HG02870 (cell line): ENCODE data around the gene CSH1.
A peak's percentile ranks its signal among the peaks of the same experiment; 100 is the strongest.
"Not testable (repeated sequence)": the region's sequence is repeated elsewhere in the genome, so short reads cannot be mapped to it uniquely, and the experiment has no call there.

Experiments
- ATAC-seq: cut with Tn5 transposase; IDR thresholded peaks from one replicate; pipeline ENCODE4 v1.9.1; 2021; ENCODE audit warnings: mild to moderate bottlenecking, moderate library complexity; ENCODE audit not compliant: unreplicated experiment

CSH1 gene

DNA sequence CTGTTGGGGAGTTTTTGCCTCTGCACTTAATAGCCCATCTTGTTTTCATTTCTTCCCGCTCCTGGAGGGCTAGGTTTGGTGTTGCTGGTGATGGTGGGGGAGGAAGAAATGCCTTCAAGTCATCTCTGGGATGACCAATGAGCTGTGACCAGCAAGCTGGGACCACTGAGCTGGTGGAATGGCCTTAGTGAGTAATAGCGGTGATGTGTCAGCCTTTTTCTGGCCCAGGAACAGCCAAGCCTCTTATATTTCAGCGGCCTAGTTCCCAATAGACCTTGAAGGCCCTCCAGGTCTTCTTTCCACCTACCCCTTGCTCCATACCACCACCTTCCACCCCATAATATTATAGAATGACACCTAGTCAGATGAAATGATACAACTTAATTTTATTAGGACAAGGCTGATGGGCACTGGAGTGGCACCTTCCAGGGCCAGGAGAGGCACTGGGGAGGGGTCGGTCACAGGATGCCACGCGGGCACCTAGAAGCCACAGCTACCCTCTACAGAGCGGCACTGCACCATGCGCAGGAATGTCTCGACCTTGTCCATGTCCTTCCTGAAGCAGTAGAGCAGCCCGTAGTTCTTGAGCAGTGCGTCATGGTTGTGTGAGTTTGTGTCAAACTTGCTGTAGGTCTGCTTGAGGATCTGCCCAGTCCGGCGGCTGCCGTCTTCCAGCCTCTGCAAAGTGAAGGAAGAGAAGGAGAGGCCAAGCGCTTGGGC, 24.6 kb downstream of the CSH1 start:
- not testable (repeated sequence) for ATAC-seq

DNA sequence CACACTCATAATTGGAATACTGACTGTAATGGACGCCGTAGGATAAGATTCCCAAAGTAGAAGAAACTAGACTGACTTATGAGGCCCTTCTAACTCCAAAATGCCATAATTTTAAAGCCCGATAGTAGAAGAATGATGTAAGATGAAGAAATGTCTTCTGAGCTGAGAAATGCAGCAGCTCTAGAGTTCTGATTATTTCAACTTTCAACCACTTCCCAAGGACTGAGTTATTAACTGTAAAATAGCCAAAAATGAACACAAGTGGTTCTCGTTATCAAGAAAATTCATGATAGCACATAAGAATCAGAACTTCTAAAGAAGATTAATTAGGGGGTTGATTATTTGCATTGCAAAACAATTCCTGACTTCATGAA, 26.1 kb downstream of the CSH1 start:
- ATAC-seq: not testable (repeated sequence)

DNA sequence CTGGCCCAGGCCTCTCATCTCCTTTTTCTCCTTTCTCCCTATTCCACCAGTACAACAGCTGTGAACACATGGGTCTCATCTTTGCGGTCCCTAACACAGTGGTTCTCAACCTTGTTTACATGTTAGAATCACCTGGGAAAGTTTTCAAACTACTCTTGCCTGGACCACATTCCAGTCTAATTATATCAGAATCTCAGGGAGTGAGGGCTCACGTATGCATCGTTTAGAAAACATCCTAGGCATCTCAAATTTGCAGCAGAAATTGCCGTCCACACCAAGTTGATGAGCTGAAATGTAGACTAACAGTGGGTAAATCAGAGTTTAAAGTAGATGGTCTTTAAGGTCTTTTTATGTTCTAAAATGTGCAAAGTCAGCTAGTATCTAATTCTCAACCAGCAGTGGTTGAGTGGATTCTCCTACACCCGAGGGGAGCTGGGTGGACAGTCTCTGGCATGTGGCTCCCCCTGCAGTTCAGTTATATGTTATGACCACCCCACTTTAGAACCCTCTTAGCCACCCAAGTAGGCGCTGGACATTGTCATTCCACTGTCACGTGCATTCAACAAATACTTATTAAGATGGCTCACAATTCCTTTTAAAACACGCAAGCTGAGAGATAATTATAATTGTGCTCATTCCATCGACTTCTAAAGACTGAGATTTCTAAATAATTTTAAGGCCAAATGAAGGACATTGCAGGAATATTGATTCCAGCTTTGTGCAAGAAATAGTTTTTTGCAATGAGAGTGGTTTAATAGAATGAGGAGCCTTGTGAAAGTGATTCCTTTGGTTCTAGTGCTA, 26.7 kb downstream of the CSH1 start:
- not testable (repeated sequence) for ATAC-seq

DNA sequence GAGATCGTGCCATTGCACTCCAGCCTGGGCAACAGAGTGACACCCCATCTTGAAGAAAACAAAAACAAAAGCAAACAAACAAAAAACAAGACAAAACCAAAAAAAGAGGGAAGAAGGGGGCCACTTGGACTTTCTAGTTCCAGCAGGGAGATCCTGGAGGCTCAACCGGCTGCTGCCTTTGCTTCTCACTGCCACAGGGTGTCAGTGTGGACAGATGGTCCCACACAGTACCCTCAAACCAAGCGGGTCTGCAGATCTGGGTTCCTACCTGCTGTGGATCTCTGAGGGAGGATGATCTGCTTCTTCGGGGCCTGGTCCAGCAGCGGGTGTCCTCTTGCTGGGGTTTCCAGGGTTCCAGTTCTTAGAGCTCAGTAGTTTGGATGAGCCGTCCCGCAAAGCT, 29.7 kb downstream of the CSH1 start:
- ATAC-seq: not testable (repeated sequence)

DNA sequence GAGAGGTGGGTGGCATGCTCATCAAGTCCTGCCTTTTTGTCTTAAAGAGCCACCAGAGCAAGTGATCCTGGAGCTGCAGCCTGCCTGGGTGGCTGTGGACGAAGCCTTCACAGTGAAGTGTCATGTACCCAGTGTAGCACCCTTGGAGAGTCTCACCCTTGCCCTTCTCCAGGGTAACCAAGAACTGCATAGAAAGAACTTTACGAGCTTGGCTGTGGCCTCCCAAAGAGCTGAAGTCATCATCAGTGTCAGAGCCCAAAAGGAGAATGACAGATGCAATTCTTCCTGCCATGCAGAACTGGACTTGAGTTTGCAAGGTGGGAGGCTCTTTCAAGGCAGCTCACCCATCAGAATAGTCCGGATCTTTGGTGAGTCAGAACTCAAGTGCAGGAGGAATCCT, 37.1 kb downstream of the CSH1 start:
- ATAC-seq: no peak

DNA sequence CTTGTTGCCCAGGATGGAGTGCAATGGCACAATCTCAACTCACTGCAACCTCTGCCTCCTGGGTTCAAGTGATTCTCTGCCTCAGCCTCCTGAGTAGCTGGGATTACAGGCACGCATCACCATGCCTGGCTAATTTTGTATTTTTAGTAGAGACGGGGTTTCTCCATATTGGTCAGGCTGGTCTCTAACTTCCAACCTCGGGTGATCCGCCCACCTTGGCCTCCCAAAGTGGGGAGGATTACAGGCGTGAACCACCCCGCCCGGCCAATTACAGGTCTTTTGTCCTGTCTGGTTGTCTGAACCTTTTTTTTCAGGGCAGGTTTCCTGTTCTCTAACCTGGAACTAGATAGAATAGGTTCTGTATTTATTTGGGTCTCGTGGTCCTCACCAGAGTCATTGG, 39.9 kb downstream of the CSH1 start:
- ATAC-seq: not testable (repeated sequence)

DNA sequence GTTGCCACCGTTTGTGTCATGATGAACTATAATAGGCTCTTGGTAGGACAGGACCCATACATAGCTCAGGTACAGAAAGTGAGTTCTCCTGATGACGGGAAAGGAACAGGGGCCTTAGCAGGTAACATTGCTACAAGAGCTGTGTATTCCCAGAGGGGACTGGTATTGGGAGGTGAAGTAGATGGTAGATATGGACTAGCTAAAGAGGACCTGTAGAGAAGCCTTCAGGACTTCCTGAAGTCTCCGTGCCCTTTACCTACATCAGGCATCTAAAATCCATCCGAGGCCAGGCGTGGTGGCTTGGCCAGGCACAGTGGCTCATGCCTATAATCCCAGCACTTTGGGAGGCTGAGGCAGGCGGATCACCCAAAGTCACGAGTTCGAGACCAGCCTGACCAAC, 41.2 kb downstream of the CSH1 start:
- ATAC-seq: no peak

DNA sequence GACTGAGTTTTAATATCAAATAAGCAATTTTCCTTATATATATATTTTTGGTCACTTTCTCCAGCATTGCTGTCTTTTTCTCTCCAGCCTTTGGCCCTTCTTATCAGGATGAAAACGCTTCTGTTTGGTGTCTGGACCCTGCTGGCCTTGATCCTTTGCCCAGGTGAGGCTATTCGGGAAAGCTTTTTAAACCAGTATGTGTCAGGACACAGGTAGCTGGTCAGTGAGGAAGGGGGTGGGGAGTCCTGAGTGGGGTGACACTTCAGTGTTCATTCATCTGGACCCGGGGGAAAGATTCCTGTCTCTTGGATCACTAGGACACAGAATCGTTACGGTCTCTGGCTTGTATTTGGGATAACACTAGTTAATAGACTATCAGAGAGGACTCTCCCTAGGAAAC, 41.7 kb downstream of the CSH1 start:
- no peak for ATAC-seq

DNA sequence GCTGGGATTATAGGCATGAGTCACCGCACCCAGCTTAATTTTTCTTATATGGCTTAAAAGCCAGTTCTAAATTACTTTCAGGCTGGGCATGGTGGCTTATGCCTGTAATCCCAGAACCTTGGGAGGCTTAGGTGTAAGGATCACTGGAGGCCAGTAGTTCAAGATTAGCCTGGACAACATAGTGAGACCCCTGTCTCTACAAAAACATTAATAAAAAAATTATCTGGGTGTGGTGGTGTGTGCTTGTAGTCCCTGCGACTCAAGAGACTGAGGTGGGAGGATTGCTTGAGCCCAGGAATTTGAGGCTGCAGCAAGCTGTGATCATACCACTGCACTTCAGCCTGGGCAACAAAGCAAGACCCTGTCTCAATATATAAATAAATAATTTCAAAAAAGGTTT, 43.1 kb downstream of the CSH1 start:
- ATAC-seq: no peak

DNA sequence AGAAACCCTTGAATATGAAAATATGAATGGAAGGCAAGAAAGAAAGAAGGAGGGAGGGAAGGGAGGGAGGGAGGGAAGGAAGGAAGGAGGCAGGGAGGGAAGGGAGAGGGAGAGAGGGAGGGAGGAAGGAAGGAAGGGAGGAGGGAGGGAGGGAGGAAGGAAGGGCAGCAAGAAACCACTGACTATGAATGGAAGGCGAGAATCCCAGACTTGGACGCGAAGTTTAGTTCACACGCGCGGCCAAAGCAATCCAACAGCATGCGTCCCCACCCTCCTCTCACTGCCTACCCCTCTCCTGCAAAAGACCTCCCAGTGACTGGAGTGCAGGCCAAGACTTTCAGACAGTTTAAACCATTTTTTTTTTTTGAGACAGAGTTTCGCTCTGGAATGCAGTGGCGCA, 46.0 kb downstream of the CSH1 start:
- ATAC-seq: no peak

DNA sequence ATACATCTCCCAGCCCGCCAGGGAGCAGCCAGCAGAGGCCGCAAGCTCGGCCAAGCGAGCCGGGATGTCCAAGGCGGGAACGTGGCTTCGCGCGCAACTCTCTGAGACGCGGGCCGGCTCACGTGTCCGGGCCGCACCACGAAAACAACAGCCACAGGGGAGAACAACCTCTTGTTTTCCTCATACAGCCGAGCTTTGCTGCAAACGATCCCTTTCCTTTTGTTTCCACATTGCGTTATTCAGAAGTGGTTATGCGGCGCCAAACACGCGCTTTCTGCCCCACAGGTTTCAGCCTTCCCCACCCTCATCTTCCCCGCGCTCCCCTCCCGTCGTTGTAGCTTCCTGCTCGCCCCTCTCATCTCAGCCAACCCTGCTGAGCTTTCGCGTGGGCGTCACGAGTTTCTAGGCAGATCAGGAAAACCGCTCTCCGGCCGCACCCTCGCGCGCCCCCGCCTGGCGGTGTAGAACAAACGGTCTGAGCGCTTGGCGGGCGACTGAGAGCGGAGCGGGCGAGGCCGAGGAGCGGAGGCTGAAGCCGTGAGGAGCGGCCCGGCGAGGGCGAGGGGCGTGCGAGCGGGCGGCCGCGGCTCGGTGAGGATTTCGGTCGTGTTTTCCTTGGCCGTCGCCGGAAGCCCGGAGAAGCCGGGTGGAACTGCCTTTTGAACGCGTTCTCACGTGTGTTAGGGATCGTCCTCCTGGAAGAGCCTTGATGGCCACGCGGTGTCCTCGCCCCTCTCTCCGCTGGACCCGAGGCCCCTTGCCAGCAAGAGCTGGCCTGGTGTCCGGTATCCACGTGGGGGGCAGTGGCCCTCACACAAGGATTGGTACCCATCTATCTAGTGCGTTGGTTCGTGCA, 47.3 kb downstream of the CSH1 start:
- ATAC-seq: peak; percentile 76

DNA sequence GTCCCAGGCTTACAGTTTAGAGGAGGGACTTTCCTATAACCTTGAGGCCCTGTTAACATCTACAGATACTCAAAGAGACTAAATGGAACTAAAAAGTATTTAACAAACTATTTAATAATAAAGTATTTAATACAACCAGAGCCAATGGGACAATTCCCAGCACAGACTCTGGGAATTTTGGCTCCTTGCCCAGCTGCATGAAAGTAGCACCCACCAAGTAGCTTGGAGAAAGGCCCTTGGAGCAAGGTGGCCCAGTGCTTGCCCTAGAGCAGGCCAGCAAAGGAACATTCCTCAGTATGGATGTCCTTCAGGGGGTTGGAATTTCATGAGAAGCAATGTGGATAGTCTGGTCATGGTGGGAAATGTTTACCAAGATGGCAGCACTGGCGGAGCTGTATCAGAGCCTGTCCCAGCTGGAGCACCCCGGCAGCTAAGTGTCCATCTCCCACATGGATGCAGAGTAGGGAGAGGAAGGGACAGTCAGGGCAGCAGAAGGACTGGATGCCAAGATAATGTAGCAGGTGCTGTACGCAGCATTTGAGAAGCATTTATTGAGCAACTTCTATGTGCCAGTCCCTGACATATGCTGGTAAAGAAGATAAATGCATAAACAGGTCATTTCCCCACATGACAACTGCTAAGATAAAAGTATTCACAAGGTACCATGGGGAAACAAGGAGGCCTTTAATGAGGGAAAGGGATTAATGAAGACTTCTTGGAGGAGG, 48.7 kb downstream of the CSH1 start:
- ATAC-seq: no peak

DNA sequence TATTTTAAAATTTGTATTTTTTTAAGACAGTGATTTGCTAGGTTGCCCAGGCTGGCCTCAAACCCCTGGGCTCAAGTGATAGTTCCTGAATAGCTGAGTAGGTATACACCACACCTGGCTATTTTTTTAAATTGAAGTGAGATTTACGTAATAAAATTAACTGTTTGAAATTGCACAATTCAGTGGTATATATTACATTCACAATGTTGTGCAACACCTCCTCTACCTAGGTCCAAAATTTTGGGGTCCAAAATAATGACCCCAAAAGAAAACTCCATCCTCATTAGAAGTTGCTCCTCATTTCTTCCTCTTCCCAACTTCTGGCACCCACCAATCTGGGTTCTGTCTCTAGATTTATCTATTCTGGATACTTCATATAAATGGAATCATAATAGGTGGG, 50.9 kb downstream of the CSH1 start:
- ATAC-seq: no peak
